SU-DHL-6 (cell line): Measurements from ENCODE around the gene IGFBP7.

Experiments
- H2AFZ ChIP-seq: fragments of 200-600 bp; sonication (generic); 2 replicates; pipeline ENCODE4 v1.6.1; 2014; ENCODE audit warnings: low read depth, mild to moderate bottlenecking, moderate library complexity, mixed read lengths, antibody characterized with exemption, low read length; ENCODE audit not compliant: severe bottlenecking
- H3F3A ChIP-seq: fragments of 200-600 bp; shearing (Covaris generic); 2 replicates; pipeline ENCODE4 v1.6.0; 2016; ENCODE audit warnings: antibody characterized with exemption, mild to moderate bottlenecking; ENCODE audit not compliant: insufficient read depth
- H3K27ac ChIP-seq: fragments of 200-600 bp; sonication (generic); 2 replicates; pipeline ENCODE4 v1.5.1; 2016; ENCODE audit warnings: low read depth, mild to moderate bottlenecking, low read length, moderate library complexity, mixed read lengths
- H3K27me3 ChIP-seq: fragments of 200-600 bp; sonication (generic), shearing (Covaris generic); 2 replicates; pipeline ENCODE4 v1.6.0; 2014; ENCODE audit warnings: mild to moderate bottlenecking, low read length
- H3K36me3 ChIP-seq: fragments of 200-600 bp; sonication (generic); 2 replicates; pipeline ENCODE4 v1.6.1; 2014; ENCODE audit warnings: mild to moderate bottlenecking, low read length, mixed read lengths
- H3K4me2 ChIP-seq: fragments of 300-600, 200-600 bp; shearing (Covaris generic), sonication (generic); 2 replicates; pipeline ENCODE4 v1.6.0; 2014; ENCODE audit warnings: low read length, low read depth, mild to moderate bottlenecking; ENCODE audit not compliant: poor library complexity, severe bottlenecking
- H3K4me3 ChIP-seq: fragments of 200-600 bp; sonication (generic); 2 replicates; pipeline ENCODE4 v1.5.1; 2014; ENCODE audit warnings: antibody characterized with exemption, low read length, mild to moderate bottlenecking, mixed read lengths; ENCODE audit not compliant: insufficient read depth, poor library complexity, severe bottlenecking
- H3K79me2 ChIP-seq: fragments of 200-600 bp; sonication (generic); 2 replicates; pipeline ENCODE4 v1.6.1; 2014; ENCODE audit warnings: mild to moderate bottlenecking, low read length, moderate library complexity; ENCODE audit not compliant: insufficient read depth
- H3K9ac ChIP-seq: fragments of 200-600 bp; sonication (generic); 2 replicates; pipeline ENCODE4 v1.7.0; 2014; ENCODE audit warnings: mild to moderate bottlenecking, low read length
- H3K9me2 ChIP-seq: fragments of 200-600 bp; sonication (generic); replicated peaks from 2 replicates; pipeline ENCODE4 v1.6.1; 2014; ENCODE audit warnings: low read length; ENCODE audit not compliant: insufficient read depth
- H3K9me3 ChIP-seq: fragments of 200-600 bp; sonication (generic); 2 replicates; pipeline ENCODE4 v1.6.1; 2014; ENCODE audit warnings: low read length, mixed read lengths; ENCODE audit not compliant: insufficient read depth
- H4K20me1 ChIP-seq: fragments of 200-600 bp; sonication (generic); 2 replicates; pipeline ENCODE4 v1.6.1; 2014; ENCODE audit warnings: low read depth, mild to moderate bottlenecking, antibody characterized with exemption, low read length, moderate library complexity, mixed read lengths
- EZH2phosphoT487 ChIP-seq: fragments of 200-600 bp; sonication (generic), shearing (Covaris generic); conservative IDR thresholded peaks from 2 replicates; pipeline ENCODE4 v1.6.1; 2018; ENCODE audit warnings: mild to moderate bottlenecking, antibody characterized with exemption, low read length, moderate library complexity, mixed read lengths
- TF ChIP-seq, protein P1 (sequence below): fragments of 200-600 bp; sonication (generic); IDR thresholded peaks from one replicate; pipeline ENCODE4 v1.5.1; 2017; ENCODE audit warnings: antibody characterized with exemption, mild to moderate bottlenecking, low read length, moderate library complexity; ENCODE audit not compliant: insufficient read depth, poor library complexity, severe bottlenecking

Gene IGFBP7

DNA sequence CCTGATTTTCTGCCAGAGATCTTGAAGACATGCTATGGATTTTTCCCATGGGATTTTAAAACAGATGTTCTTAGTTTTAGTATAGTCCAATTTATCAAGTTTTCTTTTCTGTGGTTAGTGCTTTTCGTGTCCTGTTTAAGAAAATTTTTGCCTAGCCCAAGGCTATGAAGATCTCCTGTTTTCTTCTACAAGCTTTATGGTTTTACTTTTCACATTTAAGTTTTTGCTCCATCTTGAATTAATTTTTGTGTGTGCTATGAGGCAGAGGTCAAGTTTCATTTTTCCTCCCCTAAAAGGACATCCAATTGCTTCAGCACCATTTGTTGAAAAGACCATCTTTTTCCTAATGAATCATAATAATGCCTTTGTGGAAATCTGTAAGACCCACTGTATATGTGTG is 65.9 kb downstream of the IGFBP7 start:
- Histone ChIP-seq H3K27ac (no peak overlapping the region), H3K9me3 (no peaks in the 10 kb centered on the region), H3K9me2 (no peaks in the 10 kb centered on the region), H2AFZ (no peak overlapping the region), H3K36me3 (no peaks in the 10 kb centered on the region), H3K4me2 (no peak overlapping the region), H3F3A (no peaks in the 10 kb centered on the region), H3K27me3 (no peaks in the 10 kb centered on the region), H3K79me2 (no peaks in the 10 kb centered on the region), H4K20me1 (no peaks in the 10 kb centered on the region), H3K9ac (no peak overlapping the region), H3K4me3 (no peak overlapping the region)
- TF ChIP-seq EZH2phosphoT487, result no peak
- TF ChIP-seq, protein P1, sequence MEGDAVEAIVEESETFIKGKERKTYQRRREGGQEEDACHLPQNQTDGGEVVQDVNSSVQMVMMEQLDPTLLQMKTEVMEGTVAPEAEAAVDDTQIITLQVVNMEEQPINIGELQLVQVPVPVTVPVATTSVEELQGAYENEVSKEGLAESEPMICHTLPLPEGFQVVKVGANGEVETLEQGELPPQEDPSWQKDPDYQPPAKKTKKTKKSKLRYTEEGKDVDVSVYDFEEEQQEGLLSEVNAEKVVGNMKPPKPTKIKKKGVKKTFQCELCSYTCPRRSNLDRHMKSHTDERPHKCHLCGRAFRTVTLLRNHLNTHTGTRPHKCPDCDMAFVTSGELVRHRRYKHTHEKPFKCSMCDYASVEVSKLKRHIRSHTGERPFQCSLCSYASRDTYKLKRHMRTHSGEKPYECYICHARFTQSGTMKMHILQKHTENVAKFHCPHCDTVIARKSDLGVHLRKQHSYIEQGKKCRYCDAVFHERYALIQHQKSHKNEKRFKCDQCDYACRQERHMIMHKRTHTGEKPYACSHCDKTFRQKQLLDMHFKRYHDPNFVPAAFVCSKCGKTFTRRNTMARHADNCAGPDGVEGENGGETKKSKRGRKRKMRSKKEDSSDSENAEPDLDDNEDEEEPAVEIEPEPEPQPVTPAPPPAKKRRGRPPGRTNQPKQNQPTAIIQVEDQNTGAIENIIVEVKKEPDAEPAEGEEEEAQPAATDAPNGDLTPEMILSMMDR, result no peak

DNA sequence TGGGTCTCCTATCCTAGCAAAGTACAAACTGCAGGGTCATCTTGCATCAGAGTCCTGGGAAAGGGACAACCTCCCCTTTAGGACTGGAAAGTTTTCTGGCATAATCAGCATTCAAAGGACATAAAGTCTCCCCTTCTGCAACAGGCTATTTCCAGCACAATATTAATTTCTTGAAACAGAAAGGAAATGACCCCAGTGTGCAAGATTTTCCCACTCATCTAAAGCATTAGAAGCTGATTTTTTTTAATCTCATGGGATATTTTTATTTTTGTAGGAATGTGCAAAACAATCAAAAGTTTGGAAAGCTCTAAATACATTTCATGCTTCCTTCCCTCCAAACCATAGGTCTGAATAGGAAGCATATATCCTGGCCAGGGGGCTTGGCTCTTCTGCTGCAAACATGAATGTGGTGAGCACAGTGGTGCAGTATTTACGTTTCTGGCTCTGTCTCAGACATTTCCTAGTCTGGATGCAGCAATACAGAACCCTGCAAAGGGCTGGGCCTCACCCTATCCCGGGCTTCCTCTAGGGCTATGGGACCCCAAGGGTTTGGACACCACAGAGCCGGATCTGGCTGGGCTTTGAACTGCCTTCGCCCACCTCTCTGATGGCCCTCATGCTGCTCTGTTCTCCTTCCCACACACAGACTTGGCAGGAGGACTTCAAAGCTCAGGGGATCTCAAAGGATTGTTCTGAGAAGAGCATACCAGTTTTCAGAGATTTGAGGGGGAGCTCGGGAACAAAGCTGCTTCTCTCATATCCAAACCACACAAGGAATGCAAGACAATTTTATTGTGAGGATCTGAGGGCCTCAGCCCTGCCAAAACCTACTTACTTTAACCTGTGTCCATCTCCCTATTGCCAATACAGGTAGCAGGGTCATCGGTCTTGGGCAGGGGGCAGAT is 66.6 kb downstream of the IGFBP7 start:
- H3K4me3 ChIP-seq, result no peak overlapping the region
- H2AFZ ChIP-seq, result no peak overlapping the region
- no peak overlapping the region for H3K4me2 ChIP-seq
- H3K36me3 ChIP-seq, result no peaks in the 10 kb centered on the region
- no peaks in the 10 kb centered on the region for H3K27me3 ChIP-seq
- no peaks in the 10 kb centered on the region for H3F3A ChIP-seq
- H4K20me1 ChIP-seq, result no peaks in the 10 kb centered on the region
- no peaks in the 10 kb centered on the region for H3K79me2 ChIP-seq
- H3K9ac ChIP-seq, result no peak overlapping the region
- TF ChIP-seq, protein P1, result no peak
- no peak for TF ChIP-seq EZH2phosphoT487
- no peak overlapping the region for H3K27ac ChIP-seq
- H3K9me3 ChIP-seq, result no peaks in the 10 kb centered on the region
- H3K9me2 ChIP-seq, result no peaks in the 10 kb centered on the region

DNA sequence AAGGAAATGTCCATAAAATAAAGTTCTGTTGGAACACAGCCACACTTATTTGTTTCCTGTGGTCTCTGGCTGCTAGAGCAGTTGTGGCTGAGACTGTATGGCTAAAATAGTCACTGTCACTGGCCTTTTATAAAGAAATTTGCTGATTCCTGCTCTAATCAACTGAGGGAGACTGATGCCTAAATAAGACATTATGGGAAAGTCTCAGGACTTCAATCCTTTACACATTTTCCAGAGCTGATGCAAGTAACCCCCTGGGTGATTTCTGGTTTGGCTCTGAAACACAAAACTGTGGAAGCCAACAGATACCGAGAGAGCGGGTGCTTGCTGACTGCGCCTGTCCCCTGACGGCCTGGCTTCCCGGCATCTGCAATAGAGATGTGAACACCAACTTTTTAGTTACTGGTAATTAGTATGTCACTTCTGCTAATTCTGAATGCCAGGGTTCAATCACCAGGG is 67.4 kb downstream of the IGFBP7 start:
- no peaks in the 10 kb centered on the region for H3K27me3 ChIP-seq
- H3F3A ChIP-seq, result no peaks in the 10 kb centered on the region
- no peaks in the 10 kb centered on the region for H3K79me2 ChIP-seq
- H3K9ac ChIP-seq, result no peak overlapping the region
- no peaks in the 10 kb centered on the region for H4K20me1 ChIP-seq
- no peaks in the 10 kb centered on the region for H3K9me3 ChIP-seq
- no peak overlapping the region for H3K4me2 ChIP-seq
- no peak overlapping the region for H2AFZ ChIP-seq
- TF ChIP-seq, protein P1, result no peak
- no peak for TF ChIP-seq EZH2phosphoT487
- no peak overlapping the region for H3K27ac ChIP-seq
- H3K36me3 ChIP-seq, result no peaks in the 10 kb centered on the region
- H3K9me2 ChIP-seq, result no peaks in the 10 kb centered on the region
- H3K4me3 ChIP-seq, result no peak overlapping the region
